G401.6 (cell line): ENCODE results near the gene SCG2.
"Not testable (repeated sequence)": the region's sequence is repeated elsewhere in the genome, so short reads cannot be mapped to it uniquely, and the experiment has no call there.

ENCODE experiments used
- FAIRE-seq: peaks from 2 replicates; lab custom pipeline; 2012; peaks lifted over from hg19 to GRCh38; lab: Jason Lieb, UNC

Gene SCG2

GRCh38 chr2:223611061-223611460, 8.9 kb upstream of the SCG2 start:
- no peak for FAIRE-seq

DNA sequence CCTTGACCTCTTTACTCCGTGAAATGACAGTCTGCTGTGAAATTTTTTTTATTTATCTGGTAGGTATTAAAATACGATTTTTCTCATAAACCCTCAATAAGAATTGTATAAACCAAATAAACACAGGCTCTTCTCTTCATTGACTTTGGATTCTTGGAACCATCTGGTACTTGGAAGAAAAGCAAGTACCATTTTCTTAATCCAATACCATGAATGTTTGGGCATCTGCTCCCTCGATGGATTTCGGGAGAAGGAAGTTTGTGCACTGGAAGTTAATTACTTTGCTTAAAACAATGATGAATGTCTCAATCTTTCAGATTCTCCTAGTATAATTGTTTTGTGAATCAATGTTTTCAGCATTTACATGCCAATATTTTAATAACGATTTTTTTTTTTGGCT, 5.3 kb upstream of the SCG2 start:
- FAIRE-seq: no peak

DNA sequence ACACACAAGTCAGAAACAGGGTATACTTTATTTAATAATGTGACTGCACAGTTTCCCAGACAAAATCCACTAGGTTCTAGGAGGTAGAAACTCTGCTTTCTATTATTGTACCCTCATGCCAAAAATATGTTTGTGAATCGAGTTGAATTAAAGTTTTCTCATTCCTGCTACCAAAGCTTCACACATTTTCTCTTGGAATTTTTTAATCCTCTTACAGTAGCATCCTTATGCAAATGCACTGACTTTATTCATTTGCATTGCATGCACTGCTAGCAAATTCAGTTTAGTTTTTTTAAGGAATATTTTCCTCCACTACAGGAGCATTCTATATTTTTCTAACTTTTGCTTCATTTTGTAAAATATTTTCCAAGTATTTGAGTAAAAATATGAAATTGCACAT, 4.8 kb upstream of the SCG2 start:
- FAIRE-seq: no peak

- no peak for FAIRE-seq
Observed at GRCh38 chr2:223604231-223604630, 2.1 kb upstream of the SCG2 start.

DNA sequence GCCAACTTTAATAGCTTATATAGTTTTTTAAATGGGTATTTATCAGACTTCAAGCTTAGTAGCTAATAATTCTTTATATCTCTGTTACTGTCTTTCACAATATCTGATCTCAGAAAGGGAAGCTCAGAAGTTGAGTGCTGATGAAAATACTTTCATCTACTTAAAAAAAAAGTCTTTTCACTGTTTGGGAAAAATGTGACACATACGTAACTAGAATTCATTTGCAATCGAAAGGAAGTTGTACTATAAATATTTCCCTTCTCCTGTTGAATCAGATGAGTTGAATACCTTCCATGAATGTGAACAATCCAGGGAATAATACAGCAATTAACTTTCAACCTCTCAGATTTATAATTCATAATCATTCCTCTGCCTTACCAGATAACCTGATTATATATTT, 811 bp upstream of the SCG2 start:
- peak; percentile 66 for FAIRE-seq

DNA sequence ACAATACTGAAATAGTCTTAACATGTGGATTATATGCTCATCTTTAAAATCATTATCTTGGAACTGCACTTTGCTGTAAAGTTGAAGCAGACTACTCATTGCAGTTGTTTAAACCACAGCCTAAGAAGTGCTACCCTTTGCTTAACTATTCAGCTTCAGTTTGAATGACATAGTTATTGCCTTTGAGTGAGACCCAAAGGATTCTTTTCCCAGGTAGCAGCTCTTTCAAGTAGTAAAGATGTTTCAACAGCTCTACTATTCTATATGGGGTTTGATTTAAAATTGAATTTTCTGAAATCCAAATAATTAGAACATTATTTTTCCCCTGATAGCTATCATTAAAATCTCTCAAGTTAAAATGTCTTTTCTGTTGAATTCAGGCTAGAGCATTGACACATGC, 1.1 kb downstream of the SCG2 start:
- FAIRE-seq: no peak

DNA sequence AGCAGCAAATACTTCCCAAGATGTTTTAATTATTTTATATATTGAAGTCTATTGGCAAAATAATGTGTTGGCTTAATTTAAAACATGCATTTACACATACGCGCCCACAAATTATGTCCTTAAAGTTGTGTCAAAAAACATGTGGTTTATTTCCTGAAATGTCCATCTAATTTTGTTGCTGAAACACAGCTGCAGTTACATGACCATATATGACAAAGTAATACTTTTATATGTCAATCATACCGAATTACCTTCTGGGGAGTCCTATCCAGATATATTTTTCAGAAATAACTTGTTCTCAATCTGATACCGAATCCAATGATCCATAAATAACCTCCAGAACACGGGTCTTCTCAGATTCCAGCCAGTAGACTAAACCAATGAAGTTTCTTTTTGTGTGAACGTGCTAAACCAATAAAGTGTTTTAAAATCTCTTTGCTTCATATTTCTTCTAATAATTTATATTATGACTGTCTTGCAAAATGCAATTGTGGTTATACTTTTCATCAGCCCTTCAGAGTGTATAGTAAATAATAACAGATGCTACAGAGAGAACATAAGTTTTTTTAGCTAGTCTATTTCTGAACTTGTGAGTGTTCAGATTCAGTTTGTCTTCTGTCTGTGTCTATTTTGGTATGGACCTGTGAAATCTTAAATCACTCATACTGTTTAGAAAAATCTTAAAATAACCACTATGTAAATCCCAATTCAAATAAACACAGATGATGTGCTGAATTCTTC, 2.4 kb downstream of the SCG2 start:
- no peak for FAIRE-seq

- no peak for FAIRE-seq
Observed at GRCh38 chr2:223598994-223599639, 3.0 kb downstream of the SCG2 start.

DNA sequence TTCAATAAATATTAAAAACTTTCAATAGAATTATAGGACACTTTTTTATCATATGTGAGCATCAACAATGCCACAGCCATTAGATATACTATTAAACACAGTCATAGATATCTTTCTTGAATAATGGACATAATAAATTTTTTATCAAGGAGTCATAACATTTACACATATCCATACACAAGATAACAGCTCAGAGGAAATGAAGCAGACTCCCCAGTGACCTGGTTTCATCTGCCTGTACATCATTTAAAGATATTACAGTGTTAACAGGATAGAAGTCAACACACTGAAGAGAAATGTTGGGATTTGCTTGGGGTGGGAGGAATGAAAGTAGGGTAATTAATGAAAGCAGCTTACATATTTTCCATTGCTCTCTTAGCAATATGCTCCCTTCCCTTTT, 5.1 kb downstream of the SCG2 start:
- FAIRE-seq: no peak

DNA sequence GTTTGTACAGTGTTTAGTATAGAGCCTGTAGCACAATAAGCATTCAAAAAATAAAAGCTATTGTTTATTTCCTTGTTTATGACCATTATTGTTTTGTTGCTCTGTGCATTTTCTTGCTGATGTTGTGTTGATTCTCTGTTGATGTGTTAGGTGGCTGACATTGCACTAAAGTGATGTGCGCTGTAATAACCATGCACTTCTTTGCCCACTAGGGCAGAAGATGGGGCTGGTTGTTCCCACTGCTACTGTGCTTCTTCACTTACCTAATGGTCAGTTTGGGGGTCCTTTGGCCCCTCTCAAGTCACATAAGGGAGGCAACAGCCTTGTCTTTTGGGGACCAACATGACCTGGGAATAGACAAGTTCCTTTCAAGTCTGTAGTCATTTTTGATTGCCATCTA, 6.0 kb downstream of the SCG2 start:
- FAIRE-seq: no peak

- FAIRE-seq: no peak
Observed at GRCh38 chr2:223594831-223595230, 7.3 kb downstream of the SCG2 start.

DNA sequence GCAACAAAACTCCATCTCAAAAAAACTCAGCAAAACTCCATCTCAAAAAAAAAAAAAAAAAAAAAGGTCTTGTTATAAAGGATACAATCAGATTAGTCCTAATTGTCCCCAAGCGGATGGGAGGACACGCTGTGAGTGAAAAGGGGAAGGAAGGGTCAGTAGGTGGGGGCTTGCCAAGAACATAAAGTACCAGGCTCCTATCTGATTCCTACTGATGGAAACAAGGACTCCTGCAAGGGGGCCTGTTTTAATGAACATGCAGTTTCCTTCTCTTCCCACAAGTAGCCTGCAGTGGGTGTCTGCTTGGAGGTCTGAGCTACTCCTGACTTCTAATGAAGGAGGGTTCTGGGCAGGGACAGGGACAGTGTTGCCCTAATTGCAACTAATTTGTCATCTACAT, 7.9 kb downstream of the SCG2 start:
- FAIRE-seq: no peak

GRCh38 chr2:223592689-223593088, 9.5 kb downstream of the SCG2 start:
- not testable (repeated sequence) for FAIRE-seq

- FAIRE-seq: no peak
Observed at GRCh38 chr2:223591596-223591995, 10.6 kb downstream of the SCG2 start.

GRCh38 chr2:223590964-223591363, 11.2 kb downstream of the SCG2 start:
- no peak for FAIRE-seq

GRCh38 chr2:223589901-223590300, 12.3 kb downstream of the SCG2 start:
- FAIRE-seq: no peak

GRCh38 chr2:223588251-223588650, 13.9 kb downstream of the SCG2 start:
- no peak for FAIRE-seq

GRCh38 chr2:223587301-223587700, 14.9 kb downstream of the SCG2 start:
- no peak for FAIRE-seq

- FAIRE-seq: no peak
Observed at GRCh38 chr2:223586261-223586660, 15.9 kb downstream of the SCG2 start.

- no peak for FAIRE-seq
Observed at GRCh38 chr2:223585666-223586065, 16.5 kb downstream of the SCG2 start.

DNA sequence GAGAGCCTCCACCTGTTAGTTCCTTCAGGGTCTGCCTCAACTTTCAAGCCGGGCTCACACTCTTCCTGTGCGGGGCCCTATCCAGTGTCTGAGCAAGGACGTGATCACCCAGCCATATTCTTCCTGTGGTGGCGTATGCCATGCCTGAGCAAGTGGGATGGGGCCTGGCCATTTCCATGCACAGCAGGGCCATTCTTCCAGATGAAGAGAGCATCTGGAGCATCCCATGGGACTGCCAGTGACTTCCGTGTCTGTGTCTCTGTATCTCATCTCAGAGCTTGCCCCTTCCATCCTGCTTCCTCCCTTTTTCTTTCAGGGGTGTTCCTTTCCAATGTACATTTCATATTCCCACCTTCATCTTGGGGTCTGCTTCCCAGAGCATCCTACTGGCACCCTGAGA, 20.2 kb downstream of the SCG2 start:
- no peak for FAIRE-seq

DNA sequence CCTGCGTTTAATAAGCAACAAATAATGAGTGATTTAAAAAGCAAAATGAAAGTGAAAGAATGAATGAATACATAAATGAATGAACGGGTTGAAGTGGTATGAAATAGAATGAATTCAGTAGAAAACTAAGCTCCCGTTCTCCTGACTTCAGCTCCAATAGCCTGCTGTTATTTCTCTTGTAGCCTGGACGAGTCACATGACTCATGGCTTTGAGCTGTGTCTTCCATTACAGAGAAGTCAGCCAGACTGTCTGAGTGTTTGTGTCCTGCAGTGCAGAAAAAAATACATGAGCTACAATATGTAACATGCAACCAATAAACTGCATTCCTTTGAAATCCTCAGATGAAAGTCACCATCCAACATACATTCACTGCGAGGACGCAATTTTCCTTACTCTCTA, 21.2 kb downstream of the SCG2 start:
- no peak for FAIRE-seq

DNA sequence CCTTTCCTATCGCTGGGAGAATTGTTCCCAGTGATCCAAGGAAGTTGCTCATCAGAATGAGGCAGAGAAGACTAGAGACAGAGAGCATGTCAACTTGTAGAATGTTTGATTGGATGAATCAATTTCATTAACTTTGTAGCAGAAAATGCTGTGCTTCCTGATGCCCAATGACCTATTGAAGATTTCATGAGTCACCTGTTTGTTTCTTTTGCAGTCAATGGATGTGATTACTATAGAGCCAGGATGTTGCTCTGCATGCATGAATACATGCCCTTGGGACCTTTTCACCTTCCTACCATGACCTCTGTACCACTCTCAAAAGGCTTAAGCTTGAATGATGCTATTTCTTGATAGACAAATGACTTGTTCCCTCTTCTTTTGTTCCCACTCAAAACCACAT, 23.3 kb downstream of the SCG2 start:
- no peak for FAIRE-seq

DNA sequence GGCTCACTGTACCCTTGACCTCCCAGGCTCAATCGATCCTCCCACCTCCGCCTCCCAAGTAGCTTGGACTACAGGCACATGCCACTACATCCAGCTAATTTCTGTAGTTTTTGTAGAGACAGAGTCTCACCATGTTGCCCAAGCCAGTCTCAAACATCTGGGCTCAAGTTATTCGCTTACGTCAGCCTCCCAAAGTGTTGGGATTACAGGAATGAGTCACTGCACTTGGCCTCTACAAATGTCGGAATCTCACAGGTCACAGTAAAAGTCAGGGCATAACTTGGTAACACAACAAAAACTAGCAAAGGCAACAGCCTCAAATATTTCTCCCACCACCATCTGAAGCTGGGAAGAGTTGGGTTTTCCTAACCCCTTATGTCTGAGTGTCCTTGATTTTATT, 25.3 kb downstream of the SCG2 start:
- FAIRE-seq: no peak
